K562 (cell line): ENCODE measurements around the gene MAP3K2. TPM values are rescaled to one million over a fixed set of nuclear protein-coding genes. Genes with fewer than 3 reads are reported as not detected.

Source experiments
- ATAC-seq: fragments of 200-7000 bp; cut with Tn5 transposase; 3 replicates; pipeline ENCODE4 v1.9.1; 2020; ENCODE audit warnings: moderate library complexity
- BruUV-seq: library from RNA; stranded (reverse); fragments of 400-500 nt; replicated peaks from 2 replicates; lab custom pipeline; 2021; lab: Mats Ljungman, UMichigan
- CTCF ChIA-PET: fragments of 300-600 bp; formaldehyde crosslinking; extraction: SDS; loops from one replicate; lab custom pipeline; 2021; ENCODE audit warnings: low intra/inter-chr PET ratio; lab: Yijun Ruan, JAX
- POLR2A ChIA-PET: fragments of 300-600, 350-650 bp; sonication (Branson Sonifier 250); formaldehyde crosslinking; extraction: SDS; loops from one replicate; lab custom pipeline; 2021; ENCODE audit warnings: antibody characterized with exemption, inconsistent platforms; lab: Yijun Ruan, JAX
- DNase-seq, 4 experiments: peaks; one replicate each; pipeline versions ENCODE4 v3.0.0 to v3.0.0-alpha.2; 2011 to 2018; ENCODE audit warnings: low spot score in 3 of 4, mixed read lengths in 3 of 4; ENCODE audit errors: extremely low read depth in 1 of 4
- FAIRE-seq: peaks from 2 replicates; lab custom pipeline; 2011; peaks lifted over from hg19 to GRCh38; lab: Jason Lieb, UNC
- H2AFZ ChIP-seq: 2 replicates; pipeline ENCODE4 v1.6.0; 2011; ENCODE audit warnings: low read depth, low read length, control low read depth, inconsistent platforms
- H3K27ac ChIP-seq: fragments of 200-600 bp; 3 replicates; pipeline ENCODE4 v1.8.0; 2011; ENCODE audit warnings: low read depth, mild to moderate bottlenecking, control low read depth, inconsistent platforms, low read length, moderate library complexity, mixed read lengths; ENCODE audit errors: extremely low read depth
- H3K27me3 ChIP-seq, 2 experiments: fragments of 300-600 bp in 1 of 2; 2 replicates in 1 of 2; 3 replicates in 1 of 2; pipeline versions ENCODE4 v1.6.0 to v1.8.0; 2011; ENCODE audit warnings: inconsistent platforms in 2 of 2, low read length in 2 of 2, mild to moderate bottlenecking in 1 of 2, mixed read lengths in 1 of 2, moderate library complexity in 1 of 2; ENCODE audit not compliant: control insufficient read depth in 2 of 2, insufficient read depth in 2 of 2
- H3K36me3 ChIP-seq: fragments of 300-600 bp; 3 replicates; pipeline ENCODE4 v1.8.0; 2011; ENCODE audit warnings: mild to moderate bottlenecking, low read length, inconsistent platforms; ENCODE audit not compliant: control insufficient read depth, insufficient read depth
- H3K4me1 ChIP-seq, 2 experiments: fragments of 200-600 bp in 1 of 2; replicated peaks in 1 of 2; 2 replicates in 1 of 2; 3 replicates in 1 of 2; pipeline versions ENCODE4 v1.5.1 to v1.8.0; 2011; ENCODE audit warnings: inconsistent platforms in 2 of 2, low read length in 2 of 2, mild to moderate bottlenecking in 1 of 2, mixed read lengths in 1 of 2, moderate library complexity in 1 of 2; ENCODE audit not compliant: control insufficient read depth in 2 of 2, insufficient read depth in 2 of 2
- H3K4me2 ChIP-seq: 2 replicates; pipeline ENCODE4 v1.6.1; 2011; ENCODE audit warnings: low read length, control low read depth, inconsistent platforms, mixed read lengths; ENCODE audit not compliant: insufficient read depth
- H3K4me3 ChIP-seq: fragments of 200-600 bp; sonication (generic), shearing (Covaris generic); 2 replicates; pipeline ENCODE4 v1.5.1; 2016; ENCODE audit warnings: control low read depth, inconsistent platforms
- H3K79me2 ChIP-seq: fragments of 200-600 bp; 3 replicates; pipeline ENCODE4 v1.8.0; 2011; ENCODE audit warnings: low read length, inconsistent platforms; ENCODE audit not compliant: control insufficient read depth, insufficient read depth
- H3K9ac ChIP-seq, 2 experiments: 2 replicates each; pipeline versions ENCODE4 v1.6.0 to v1.6.1; 2011; ENCODE audit warnings: low read depth in 2 of 2, low read length in 2 of 2, control low read depth in 1 of 2, inconsistent platforms in 1 of 2, mild to moderate bottlenecking in 1 of 2, mixed read lengths in 1 of 2; ENCODE audit not compliant: insufficient read depth in 1 of 2
- H3K9me1 ChIP-seq: one replicate; pipeline ENCODE4 v1.6.0; 2011; ENCODE audit warnings: inconsistent platforms, mild to moderate bottlenecking, low read length, moderate library complexity; ENCODE audit not compliant: control insufficient read depth, insufficient read depth
- H3K9me3 ChIP-seq: replicated peaks from 2 replicates; pipeline ENCODE4 v1.5.1; 2011; ENCODE audit warnings: low read depth, low read length, inconsistent platforms; ENCODE audit not compliant: control insufficient read depth, insufficient read depth
- H4K20me1 ChIP-seq: replicated peaks from 2 replicates; pipeline ENCODE4 v1.6.1; 2011; ENCODE audit warnings: low read length, inconsistent platforms, mixed read lengths; ENCODE audit not compliant: control insufficient read depth, insufficient read depth
- BMI1 ChIP-seq: fragments of 150-350 bp; IDR thresholded peaks from 2 replicates; pipeline ENCODE4 v1.6.1; 2014; ENCODE audit warnings: low read length
- DNMT1 ChIP-seq: fragments of 450-650 bp; IDR thresholded peaks from 2 replicates; pipeline ENCODE4 v1.6.1; 2016; ENCODE audit warnings: antibody characterized with exemption, mild to moderate bottlenecking
- GTF2F1 ChIP-seq: IDR thresholded peaks from 2 replicates; pipeline ENCODE4 v1.6.1; 2011; ENCODE audit warnings: low read depth, low read length, improper control_type of control experiment
- JUNB ChIP-seq: fragments of 450-650 bp; formaldehyde crosslinking; conservative IDR thresholded peaks from 2 replicates; pipeline ENCODE4 v1.4.0; 2020; ENCODE audit warnings: mild to moderate bottlenecking
- MAX ChIP-seq: sonication (generic); formaldehyde crosslinking; IDR thresholded peaks from 2 replicates; pipeline ENCODE4 v1.9.0; 2022; ENCODE audit warnings: mild to moderate bottlenecking, missing genetic modification reagents
- MTA2 ChIP-seq: fragments of 450-650 bp; IDR thresholded peaks from 2 replicates; pipeline ENCODE4 v1.6.1; 2016; ENCODE audit warnings: low read depth
- NCOA6 ChIP-seq: fragments of 450-650 bp; IDR thresholded peaks from 2 replicates; pipeline ENCODE4 v1.6.1; 2017; ENCODE audit warnings: mild to moderate bottlenecking
- POU5F1 ChIP-seq: fragments of 150-350 bp; IDR thresholded peaks from 2 replicates; pipeline ENCODE4 v1.6.1; 2014; ENCODE audit warnings: borderline replicate concordance, low read length, low read depth, mild to moderate bottlenecking; ENCODE audit not compliant: partially characterized antibody
- PRDM10 ChIP-seq: fragments of 450-650 bp; IDR thresholded peaks from 2 replicates; pipeline ENCODE4 v1.6.1; 2018; ENCODE audit not compliant: partially characterized antibody
- PRMT5 ChIP-seq: sonication (generic); formaldehyde crosslinking; IDR thresholded peaks from 2 replicates; pipeline ENCODE4 v1.5.0; 2020; ENCODE audit warnings: missing genetic modification reagents
- PTRF ChIP-seq: fragments of 450-650 bp; IDR thresholded peaks from 2 replicates; pipeline ENCODE4 v1.6.1; 2016; ENCODE audit warnings: mild to moderate bottlenecking, missing genetic modification characterization, missing compliant biosample characterization
- SMARCB1 ChIP-seq: IDR thresholded peaks from 2 replicates; pipeline ENCODE4 v1.6.1; 2011; ENCODE audit warnings: improper control_type of control experiment, low read depth; ENCODE audit not compliant: insufficient read length
- TAF1 ChIP-seq: IDR thresholded peaks from 2 replicates; pipeline ENCODE4 v1.6.1; 2011; ENCODE audit warnings: mild to moderate bottlenecking, low read length, moderate library complexity; ENCODE audit not compliant: insufficient read depth, control insufficient read depth, severe bottlenecking; ENCODE audit errors: extremely low read depth
- ZFP30 ChIP-seq: fragments of 250-450 bp; sonication (Bioruptor Pico); IDR thresholded peaks from 2 replicates; pipeline ENCODE4 v1.8.0; 2022; ENCODE audit warnings: moderate library complexity, mild to moderate bottlenecking, inconsistent platforms, borderline replicate concordance
- ZNF280B ChIP-seq: fragments of 250-450 bp; sonication (Bioruptor Pico); IDR thresholded peaks from 2 replicates; pipeline ENCODE4 v1.5.1; 2021; ENCODE audit warnings: mild to moderate bottlenecking
- in situ Hi-C: fragments of 300-500 bp; cut with MboI; formaldehyde crosslinking; loops from 4 replicates; pipeline ENCODE4 v1.15.0; 2018; ENCODE audit warnings: inconsistent platforms, mixed read lengths
- intact Hi-C: fragments of 100-400 bp; cut with micrococcal nuclease; formaldehyde crosslinking; loops from 2 replicates; pipeline ENCODE4 v1.14.2; 2022
- polyA plus RNA-seq, 8 experiments: library from polyadenylated mRNA; depleted of rRNA in 4 of 8; stranded (reverse) in 5 of 8; unstranded in 3 of 8; fragments of >200 nt; fragmentation: Nextera tagmentation in 2 of 8; fragmentation: Illumina TruSeq in 1 of 8; extraction: Ambion mirVana in 2 of 8; extraction: Trizol in 1 of 8; gene quantifications; 2 replicates each; pipeline versions ENCODE4 v1.2.1 to v1.2.3, GENCODE V29; 2011 to 2014; ENCODE audit warnings: inconsistent platforms in 1 of 8, missing spikeins in 1 of 8
- total RNA-seq, 7 experiments: library from RNA; depleted of rRNA in 6 of 7; stranded (reverse); fragments of >200 nt in 6 of 7; fragmentation: Illumina TruSeq in 2 of 7; extraction: Trizol in 2 of 7; gene quantifications; 2 replicates each; pipeline versions ENCODE4 v1.2.1 to v1.2.3, GENCODE V29; 2011 to 2021; ENCODE audit warnings: low replicate concordance in 1 of 7

MAP3K2 gene
- total and polyA plus RNA-seq, 9 of the 15 experiments (the other 6 are each of a cell fraction or from before 2014, with no cell fraction given), result 1.2 to 14.2 (median 5.7) TPM

- H3K27me3 ChIP-seq, result no peaks in the 10 kb centered on the region
- BruUV-seq, result no TSS peak
- no peaks in the 10 kb centered on the region for H4K20me1 ChIP-seq
- intact Hi-C loops, result no loop called here
- ATAC-seq, result no peak
- no peaks in the 10 kb centered on the region for H3K9me3 ChIP-seq
- no peak for DNase-seq
- in situ Hi-C loops, result no loop called here
- H3K36me3 ChIP-seq, result no peaks in the 10 kb centered on the region
- TF ChIP-seq MAX (CRISPR knock-in tag) (no peak), DNMT1 (no peak), MTA2 (no peak), JUNB (CRISPR knock-in tag) (no peak), PRDM10 (no peak), SMARCB1 (no peak), ZNF280B (CRISPR knock-in tag) (no peak), PTRF (no peak), POU5F1 (no peak), NCOA6 (no peak), TAF1 (no peak), BMI1 (no peak), ZFP30 (CRISPR knock-in tag) (no peak), PRMT5 (no peak), GTF2F1 (no peak)
- TF ChIP-seq, all 486 proteins: peak for 0
- no peak overlapping the region for H3K4me3 ChIP-seq
- ChIA-PET CTCF (no interaction called here), POLR2A (interaction anchor here (1.0 kb wide), 1 partner anchor 9 kb away, joined by 3 read pairs; no protein-coding TSS in a partner anchor)
- H3K27ac ChIP-seq, result no peak overlapping the region
- peaks cover 31% of the 10 kb centered on the region for H3K79me2 ChIP-seq
- peaks cover 0 to 5% of the 10 kb centered on the region in 2 experiments; a peak in 2 of 5 replicates for H3K4me1 ChIP-seq
- H3K9ac ChIP-seq, result no peak overlapping the region
- FAIRE-seq, result no peak
- H2AFZ ChIP-seq, result no peak overlapping the region
- H3K9me1 ChIP-seq, result no peaks in the 10 kb centered on the region
- H3K4me2 ChIP-seq, result no peak overlapping the region
Measured at GRCh38 chr2:127357591-127357990, 30.2 kb downstream of the MAP3K2 start.
